ENCODE results near the gene PDE9A.

DNA sequence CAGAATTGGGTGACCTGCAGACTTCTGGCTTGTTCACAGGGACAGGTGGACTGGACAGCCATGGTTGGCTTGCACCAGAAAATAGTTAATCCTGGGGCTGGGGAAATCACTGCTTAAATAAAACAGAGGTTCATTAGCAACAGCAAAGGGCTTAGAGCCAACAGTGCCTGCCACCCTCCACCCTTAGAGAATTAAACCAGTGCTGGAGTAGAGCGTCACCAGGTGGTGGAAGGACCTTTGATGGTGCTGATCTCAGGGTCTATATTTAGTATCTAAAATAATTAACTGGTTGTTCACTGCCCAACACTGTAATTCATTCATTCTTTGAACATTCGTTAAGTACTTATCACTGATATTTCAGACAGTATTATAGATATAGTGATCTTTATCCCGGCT is 34.7 kb upstream of the PDE9A start:
- TF ChIP-seq, protein P1, sequence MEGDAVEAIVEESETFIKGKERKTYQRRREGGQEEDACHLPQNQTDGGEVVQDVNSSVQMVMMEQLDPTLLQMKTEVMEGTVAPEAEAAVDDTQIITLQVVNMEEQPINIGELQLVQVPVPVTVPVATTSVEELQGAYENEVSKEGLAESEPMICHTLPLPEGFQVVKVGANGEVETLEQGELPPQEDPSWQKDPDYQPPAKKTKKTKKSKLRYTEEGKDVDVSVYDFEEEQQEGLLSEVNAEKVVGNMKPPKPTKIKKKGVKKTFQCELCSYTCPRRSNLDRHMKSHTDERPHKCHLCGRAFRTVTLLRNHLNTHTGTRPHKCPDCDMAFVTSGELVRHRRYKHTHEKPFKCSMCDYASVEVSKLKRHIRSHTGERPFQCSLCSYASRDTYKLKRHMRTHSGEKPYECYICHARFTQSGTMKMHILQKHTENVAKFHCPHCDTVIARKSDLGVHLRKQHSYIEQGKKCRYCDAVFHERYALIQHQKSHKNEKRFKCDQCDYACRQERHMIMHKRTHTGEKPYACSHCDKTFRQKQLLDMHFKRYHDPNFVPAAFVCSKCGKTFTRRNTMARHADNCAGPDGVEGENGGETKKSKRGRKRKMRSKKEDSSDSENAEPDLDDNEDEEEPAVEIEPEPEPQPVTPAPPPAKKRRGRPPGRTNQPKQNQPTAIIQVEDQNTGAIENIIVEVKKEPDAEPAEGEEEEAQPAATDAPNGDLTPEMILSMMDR (IDR thresholded peaks at IDR 0.05): no peak
- TF ChIP-seq EP300 (IDR thresholded peaks at IDR 0.05) (no peak), POLR2A (IDR thresholded peaks at IDR 0.05; ENCODE audit: low read depth) (no peak), POLR2AphosphoS5 (IDR thresholded peaks at IDR 0.05) (no peak)

All from esophagus muscularis mucosa (tissue), 4 donors.